ENCODE measurements around the gene ALG8. TPM values are rescaled to one million over a fixed set of nuclear protein-coding genes. Genes with fewer than 3 reads are reported as not detected.

Gene ALG8
- total and polyA plus RNA-seq, 8 donors: 10.8 to 29.0 (median 17.8) TPM

DNA sequence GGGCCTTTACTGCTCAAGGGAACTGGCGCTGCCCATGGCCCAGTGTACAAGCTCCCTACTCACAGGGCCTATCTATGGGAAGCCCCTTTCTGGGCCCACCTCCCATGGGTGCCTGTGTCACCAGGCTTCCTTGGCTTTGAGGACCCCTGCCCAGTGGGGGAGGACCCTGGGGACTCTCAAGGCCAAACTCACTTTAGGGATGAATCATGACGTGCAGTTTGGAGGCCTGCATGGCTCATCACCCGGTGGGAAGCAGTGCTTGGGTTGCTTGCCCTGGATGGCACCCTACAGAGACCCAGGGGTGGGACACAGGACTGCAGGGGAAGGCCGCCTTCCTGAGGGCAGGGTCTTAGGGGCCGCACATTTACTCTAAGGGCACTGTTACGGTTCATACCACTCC, 32.5 kb upstream of the ALG8 start:
- Histone ChIP-seq H3K36me3 (peaks cover 0 to 9% (median 0%) of the 10 kb centered on the region in 3 donors), H3K9me3 (no peaks in the 10 kb centered on the region), H3K4me1 (no peaks in the 10 kb centered on the region), H3K27ac (no peak overlapping the region), H3K4me3 (no peak overlapping the region), H3K27me3 (no peaks in the 10 kb centered on the region)
- intact Hi-C loops (cut with DNase I): no loop called here
- WGBS, 2 donors: 92 to 93% methylated on average over 6 of the region's 6 CpGs
- ATAC-seq (no peak), FAIRE-seq (no peak), DNase-seq (no peak)
- TF ChIP-seq, protein P1, sequence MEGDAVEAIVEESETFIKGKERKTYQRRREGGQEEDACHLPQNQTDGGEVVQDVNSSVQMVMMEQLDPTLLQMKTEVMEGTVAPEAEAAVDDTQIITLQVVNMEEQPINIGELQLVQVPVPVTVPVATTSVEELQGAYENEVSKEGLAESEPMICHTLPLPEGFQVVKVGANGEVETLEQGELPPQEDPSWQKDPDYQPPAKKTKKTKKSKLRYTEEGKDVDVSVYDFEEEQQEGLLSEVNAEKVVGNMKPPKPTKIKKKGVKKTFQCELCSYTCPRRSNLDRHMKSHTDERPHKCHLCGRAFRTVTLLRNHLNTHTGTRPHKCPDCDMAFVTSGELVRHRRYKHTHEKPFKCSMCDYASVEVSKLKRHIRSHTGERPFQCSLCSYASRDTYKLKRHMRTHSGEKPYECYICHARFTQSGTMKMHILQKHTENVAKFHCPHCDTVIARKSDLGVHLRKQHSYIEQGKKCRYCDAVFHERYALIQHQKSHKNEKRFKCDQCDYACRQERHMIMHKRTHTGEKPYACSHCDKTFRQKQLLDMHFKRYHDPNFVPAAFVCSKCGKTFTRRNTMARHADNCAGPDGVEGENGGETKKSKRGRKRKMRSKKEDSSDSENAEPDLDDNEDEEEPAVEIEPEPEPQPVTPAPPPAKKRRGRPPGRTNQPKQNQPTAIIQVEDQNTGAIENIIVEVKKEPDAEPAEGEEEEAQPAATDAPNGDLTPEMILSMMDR (IDR thresholded peaks at IDR 0.05): no peak

- intact Hi-C loops (cut with DNase I): no loop called here
- no peak for DNase-seq
- Histone ChIP-seq H3K4me3 (no peak overlapping the region), H3K27ac (no peak overlapping the region), H3K36me3 (peaks cover 0 to 9% (median 0%) of the 10 kb centered on the region in 3 donors), H3K9me3 (no peaks in the 10 kb centered on the region), H3K4me1 (no peaks in the 10 kb centered on the region), H3K27me3 (no peaks in the 10 kb centered on the region)
- WGBS, 2 donors: 65 to 69% methylated on average over 7 of the region's 7 CpGs
- FAIRE-seq: no peak
- TF ChIP-seq, protein P1 (IDR thresholded peaks at IDR 0.05): no peak
- no peak for ATAC-seq
Measured at GRCh38 chr11:78170874-78171549, 31.6 kb upstream of the ALG8 start.

GRCh38 chr11:78170413-78170812, 31.0 kb upstream of the ALG8 start:
- intact Hi-C loops (cut with DNase I): no loop called here
- FAIRE-seq (no peak), DNase-seq (no peak), ATAC-seq (no peak)
- Histone ChIP-seq H3K4me3 (no peak overlapping the region), H3K9me3 (no peaks in the 10 kb centered on the region), H3K27ac (no peak overlapping the region), H3K36me3 (peaks cover 0 to 9% (median 0%) of the 10 kb centered on the region in 3 donors), H3K4me1 (no peaks in the 10 kb centered on the region), H3K27me3 (no peaks in the 10 kb centered on the region)
- 88 to 92% methylated on average over 11 of the region's 11 CpGs for WGBS, 2 donors
- TF ChIP-seq, protein P1 (IDR thresholded peaks at IDR 0.05): no peak

- intact Hi-C loops (cut with DNase I): no loop called here
- H3K4me1 ChIP-seq: no peaks in the 10 kb centered on the region
- H3K4me3 ChIP-seq: no peak overlapping the region
- TF ChIP-seq, protein P1 (IDR thresholded peaks at IDR 0.05): no peak
- H3K27me3 ChIP-seq: no peaks in the 10 kb centered on the region
- peaks cover 0 to 6% (median 0%) of the 10 kb centered on the region in 3 donors for H3K36me3 ChIP-seq
- ATAC-seq: peak in 3 of 4 donors; percentile 61 to 75 (median 70)
- peak in 1 of 6 donors; percentile 21 for DNase-seq
- no peaks in the 10 kb centered on the region for H3K9me3 ChIP-seq
- 56 to 60% methylated on average over 17 of the region's 17 CpGs for WGBS, 2 donors
- no peak for FAIRE-seq
- H3K27ac ChIP-seq: peak overlapping the region in 2 of 4 donors; percentile 33 to 44
Measured at GRCh38 chr11:78168539-78169477, 29.4 kb upstream of the ALG8 start.
